ENCODE results near the gene CES4A.

- TF ChIP-seq CTCF (IDR thresholded peaks at IDR 0.05) (no peak), NR1H2 (CRISPR knock-in tag; IDR thresholded peaks at IDR 0.05) (no peak), NR3C1 (CRISPR knock-in tag; conservative IDR thresholded peaks at IDR 0.05; ENCODE audit: low read depth) (no peak), MAX (CRISPR knock-in tag; IDR thresholded peaks at IDR 0.05) (no peak), USF2 (CRISPR knock-in tag; IDR thresholded peaks at IDR 0.05) (no peak), STAT6 (CRISPR knock-in tag; conservative IDR thresholded peaks at IDR 0.05; ENCODE audit: low read depth) (no peak), ZNF121 (CRISPR knock-in tag; IDR thresholded peaks at IDR 0.05) (no peak), TCF7 (CRISPR knock-in tag; IDR thresholded peaks at IDR 0.05; ENCODE audit: low read depth) (no peak), IRF1 (CRISPR knock-in tag; IDR thresholded peaks at IDR 0.05) (no peak), NFE2L1 (CRISPR knock-in tag; IDR thresholded peaks at IDR 0.05) (no peak), ATF3 (CRISPR knock-in tag; conservative IDR thresholded peaks at IDR 0.05) (no peak), RELA (CRISPR knock-in tag; IDR thresholded peaks at IDR 0.05; ENCODE audit: borderline replicate concordance) (no peak), SP1 (CRISPR knock-in tag; conservative IDR thresholded peaks at IDR 0.05) (no peak), ATF2 (CRISPR knock-in tag; IDR thresholded peaks at IDR 0.05; ENCODE audit: borderline replicate concordance, low read depth) (no peak)
Measured at GRCh38 chr16:66961914-66962313, 26.5 kb upstream of the CES4A start.

All from WTC11 (cell line).